GM10847 (cell line): ENCODE measurements around the gene LCN10.

Source experiments
- POLR2A ChIP-seq: IDR thresholded peaks from 2 replicates; pipeline ENCODE4 v1.6.1; 2011; ENCODE audit not compliant: insufficient read length; ENCODE audit errors: extremely low read depth

Gene LCN10

DNA sequence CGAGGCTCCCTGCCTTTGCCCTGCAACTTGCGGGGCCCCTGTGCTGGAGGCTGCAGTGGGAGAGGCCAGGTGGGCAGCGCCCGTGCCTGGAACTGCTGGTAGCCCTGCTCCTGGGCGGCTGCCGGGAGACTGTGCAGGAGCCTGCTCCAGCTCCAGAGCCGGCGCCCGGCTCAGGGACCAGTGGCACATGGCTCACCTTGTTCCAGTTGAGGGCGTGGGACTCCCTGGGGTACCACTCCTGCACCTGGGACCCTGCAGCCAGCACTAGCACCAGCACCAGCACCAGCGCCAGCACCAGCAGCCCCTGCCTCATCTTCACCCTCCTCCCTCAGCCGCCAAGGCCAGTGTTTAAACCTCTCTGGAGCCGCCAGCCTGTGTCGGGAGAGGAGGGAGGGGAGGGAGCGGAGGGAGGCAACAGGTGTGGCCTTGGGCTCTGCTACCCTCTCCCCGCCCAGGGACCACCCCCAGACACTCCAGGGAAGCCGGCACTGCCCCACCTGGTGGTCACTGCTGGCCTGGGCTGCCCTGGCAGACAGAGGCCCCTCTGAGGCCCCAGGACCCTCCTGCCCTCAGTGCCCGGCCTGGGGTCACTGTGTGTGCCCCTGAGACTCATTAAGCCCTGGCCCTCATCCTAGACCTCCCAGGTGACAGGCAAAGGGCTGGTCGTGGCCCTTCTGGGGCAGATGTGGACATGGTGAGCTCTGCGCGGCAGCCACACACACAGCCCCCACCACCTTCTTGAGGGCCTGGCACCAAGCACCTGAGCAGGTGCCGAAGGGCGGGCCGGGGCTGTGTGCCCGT is at the start of gene LCN10:
Gene LCN10 (minus strand): TSS at position 350 of the 801 bp plus-strand sequence. CDS start 37 bp downstream, at position 313.
- TF ChIP-seq POLR2A = no peak

DNA sequence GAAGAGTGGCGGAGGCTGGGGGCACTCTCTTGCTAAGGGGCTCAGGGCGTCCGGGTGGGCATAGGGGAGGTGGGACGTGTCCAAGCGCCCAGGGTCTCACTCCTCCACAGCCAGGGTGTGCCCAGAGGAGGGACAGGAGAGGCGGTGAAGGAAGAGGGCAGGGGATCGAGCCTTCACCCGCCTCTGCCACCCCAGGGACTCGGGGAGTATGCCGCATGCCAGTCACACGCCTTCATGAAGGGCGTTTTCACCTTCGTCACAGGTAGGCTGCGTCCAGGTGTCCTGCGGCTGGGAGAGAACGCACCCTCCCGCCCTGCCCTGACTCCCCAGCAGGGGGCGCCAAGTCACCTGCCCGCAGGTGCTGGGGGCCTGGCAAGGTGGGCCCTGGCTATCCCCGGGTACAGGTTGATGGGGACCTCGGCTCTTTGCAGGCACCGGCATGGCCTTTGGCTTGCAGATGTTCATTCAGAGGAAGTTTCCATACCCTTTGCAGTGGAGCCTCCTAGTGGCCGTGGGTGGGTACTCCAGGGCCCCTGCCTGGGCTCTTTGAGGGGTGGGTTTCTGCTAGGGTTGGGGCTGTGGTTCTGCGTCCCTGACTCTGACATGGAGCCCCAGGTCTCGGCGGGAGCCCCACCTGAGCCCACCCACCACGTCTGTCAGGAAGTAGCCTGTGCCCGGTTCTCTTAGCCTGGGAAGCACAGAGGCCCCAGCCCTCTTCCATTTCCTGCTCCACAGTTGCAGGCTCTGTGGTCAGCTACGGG is 49.0 kb upstream of the LCN10 start:
- TF ChIP-seq POLR2A = no peak

DNA sequence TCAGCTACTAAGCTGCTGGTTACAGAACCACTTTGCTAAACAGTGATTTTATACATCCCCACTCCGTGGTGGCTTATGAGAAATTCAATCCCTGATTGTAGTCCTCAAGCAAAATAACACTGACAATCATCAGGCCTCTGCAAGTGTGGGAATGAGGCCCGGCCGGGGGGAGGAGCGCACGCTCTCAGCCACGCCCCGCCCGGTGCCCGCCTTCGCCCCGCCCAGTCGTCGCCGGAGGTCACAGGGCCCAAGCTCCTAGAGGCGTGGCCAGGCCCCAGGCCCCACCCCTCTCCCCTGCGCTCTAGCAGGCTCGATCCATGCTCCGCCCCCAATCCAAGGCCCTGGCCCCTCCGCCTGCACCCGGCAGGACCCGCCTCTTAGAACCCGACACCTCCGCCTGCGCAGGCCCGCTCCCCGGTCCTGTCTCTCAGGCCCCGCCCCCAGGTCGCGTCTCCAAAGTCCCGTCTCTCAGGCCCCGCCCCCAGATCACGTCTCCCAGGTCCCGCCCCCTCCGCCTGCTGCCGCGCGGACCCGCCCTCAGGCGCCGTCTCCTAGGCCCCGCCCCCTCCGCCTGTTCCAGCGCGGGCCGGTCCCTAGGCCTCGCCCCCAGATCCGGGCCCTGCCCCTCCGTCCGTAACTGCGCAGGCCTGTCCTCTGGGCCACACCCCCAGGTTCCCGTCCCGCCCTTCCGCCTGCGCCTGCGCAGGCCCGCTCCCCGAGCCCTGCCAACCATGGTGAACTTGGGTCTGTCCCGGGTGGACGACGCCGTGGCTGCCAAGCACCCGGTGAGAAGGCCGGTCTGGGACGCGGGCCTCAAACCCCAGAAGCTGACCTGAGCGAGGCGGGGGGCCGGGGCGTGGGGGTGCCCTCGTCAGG is 48.1 kb upstream of the LCN10 start, which contains the start of gene TMEM141:
Gene TMEM141 (plus strand): TSS at position 705 of the 876 bp plus-strand sequence. CDS start 27 bp downstream, at position 732.
- TF ChIP-seq POLR2A = peak; percentile 84

DNA sequence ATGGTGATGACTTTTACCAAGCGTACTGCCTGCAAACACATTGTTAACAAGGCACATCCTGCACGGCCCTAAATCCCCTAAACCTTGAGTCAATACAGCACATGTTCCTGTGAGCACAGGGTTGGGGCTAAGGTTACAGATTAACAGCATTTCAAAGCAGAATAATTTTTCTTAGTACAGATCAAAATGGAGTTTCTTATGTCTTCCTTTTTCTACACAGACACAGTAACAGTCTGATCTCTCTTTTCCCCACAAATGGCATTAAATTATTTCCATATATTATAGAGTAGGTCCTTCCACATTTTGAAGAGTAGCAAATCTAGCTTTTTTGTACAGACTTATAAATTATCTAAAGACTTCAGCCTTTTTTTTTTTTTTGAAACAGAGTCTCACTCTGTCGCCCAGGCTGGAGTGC is 46.8 kb upstream of the LCN10 start:
- no peak for TF ChIP-seq POLR2A

DNA sequence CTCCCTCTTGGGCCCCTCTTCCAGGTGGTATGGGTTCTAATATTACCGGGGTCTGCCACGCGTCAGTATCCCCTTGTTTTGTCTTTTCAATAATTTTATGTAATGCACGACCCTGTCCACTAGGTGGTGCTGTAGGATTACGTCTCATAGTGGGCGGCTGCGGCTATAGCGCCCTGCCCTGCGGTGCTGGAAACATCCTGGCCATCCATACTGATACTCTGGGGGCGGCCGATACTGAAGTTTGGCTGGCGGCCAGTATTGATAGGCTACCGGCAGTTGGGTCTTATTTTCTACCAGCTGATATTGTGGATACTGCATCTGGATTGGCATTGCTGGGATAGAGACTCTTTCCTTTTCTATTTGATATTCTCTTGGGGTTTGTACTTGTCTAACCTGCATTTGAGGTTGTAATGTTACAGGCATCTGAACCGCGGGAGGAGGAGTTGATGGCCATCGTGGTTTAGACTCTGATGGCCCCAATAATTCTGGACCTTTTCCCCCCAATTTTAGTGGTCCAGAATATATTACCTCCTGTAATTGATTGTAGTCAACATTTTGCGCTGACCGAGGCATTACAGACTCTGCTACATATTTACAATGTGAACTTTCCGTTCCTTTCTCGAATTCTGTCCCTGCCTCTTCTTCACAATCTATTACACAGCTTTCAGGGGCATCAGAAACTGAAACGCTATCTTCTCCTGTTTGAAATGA is 45.1 kb upstream of the LCN10 start:
- no peak for TF ChIP-seq POLR2A

DNA sequence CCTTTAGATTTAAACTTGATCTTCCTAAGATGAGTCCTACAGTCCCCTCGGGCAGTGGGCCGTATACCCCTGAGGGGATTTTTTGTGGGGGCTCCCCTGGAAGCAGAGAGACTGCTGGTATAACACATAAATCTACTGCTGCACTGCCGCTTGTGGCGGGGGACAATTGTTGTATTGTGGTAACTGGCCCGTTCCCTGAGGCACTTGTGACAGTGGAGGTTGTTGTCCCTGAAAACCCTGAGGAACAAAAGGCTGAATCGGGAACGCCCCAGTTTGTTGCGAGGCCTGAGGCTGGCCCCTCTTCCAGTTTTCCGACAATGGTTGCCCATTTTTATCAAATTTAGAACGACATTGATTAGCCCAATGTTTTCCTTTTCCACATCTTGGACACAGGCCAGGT is 43.7 kb upstream of the LCN10 start:
- TF ChIP-seq POLR2A = no peak

DNA sequence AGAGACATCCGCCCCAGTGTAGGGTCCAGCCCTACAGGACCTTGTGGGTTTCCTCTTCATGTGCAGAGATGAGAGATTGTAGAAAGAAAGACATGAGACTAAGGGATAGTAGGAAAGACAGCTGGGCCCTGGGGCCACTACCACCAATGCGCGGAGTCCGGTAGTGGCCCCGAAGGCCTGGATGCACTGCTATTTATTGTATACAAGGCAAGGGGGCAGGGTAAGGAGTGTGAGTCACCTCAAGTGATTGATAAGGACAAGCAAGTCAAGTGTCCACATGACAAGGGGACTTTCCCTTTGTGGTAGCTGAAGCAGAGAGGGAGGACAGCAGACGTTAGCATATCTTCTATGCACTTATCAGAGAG is 42.2 kb upstream of the LCN10 start:
- TF ChIP-seq POLR2A = no peak

DNA sequence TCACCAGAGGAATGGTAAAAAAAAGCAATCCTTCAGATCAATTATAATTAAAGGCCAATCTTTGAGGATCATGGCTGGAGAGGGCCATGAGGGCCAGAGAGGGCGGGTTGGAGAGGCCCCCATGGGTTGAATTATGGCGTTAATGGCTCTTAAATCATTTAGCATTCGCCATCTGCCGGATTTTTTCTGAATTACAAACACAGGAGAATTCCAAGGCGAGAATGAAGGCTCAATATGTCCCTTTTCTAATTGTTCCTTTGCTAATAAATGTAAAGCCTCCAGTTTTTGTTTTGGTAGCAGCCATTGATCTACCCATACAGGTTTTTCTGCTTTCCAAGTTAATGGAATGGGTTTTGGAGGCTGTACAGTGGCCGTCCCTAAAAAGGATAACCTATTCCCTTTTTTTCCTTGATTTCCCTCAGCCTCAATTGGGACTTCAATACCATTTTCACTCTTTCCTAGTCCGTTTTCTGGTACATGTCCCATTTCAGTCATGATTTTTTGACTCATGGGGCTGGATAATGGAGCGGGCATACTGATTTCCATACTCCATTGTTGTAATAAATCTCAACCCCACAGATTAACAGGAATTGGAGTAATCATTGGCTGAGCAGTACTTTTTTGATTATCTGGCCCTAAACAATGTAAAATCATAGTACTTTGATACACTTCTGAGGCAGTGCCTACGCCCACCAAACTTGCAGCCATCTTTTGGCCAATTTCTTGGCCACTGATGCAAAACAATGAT is 41.7 kb upstream of the LCN10 start:
- no peak for TF ChIP-seq POLR2A

DNA sequence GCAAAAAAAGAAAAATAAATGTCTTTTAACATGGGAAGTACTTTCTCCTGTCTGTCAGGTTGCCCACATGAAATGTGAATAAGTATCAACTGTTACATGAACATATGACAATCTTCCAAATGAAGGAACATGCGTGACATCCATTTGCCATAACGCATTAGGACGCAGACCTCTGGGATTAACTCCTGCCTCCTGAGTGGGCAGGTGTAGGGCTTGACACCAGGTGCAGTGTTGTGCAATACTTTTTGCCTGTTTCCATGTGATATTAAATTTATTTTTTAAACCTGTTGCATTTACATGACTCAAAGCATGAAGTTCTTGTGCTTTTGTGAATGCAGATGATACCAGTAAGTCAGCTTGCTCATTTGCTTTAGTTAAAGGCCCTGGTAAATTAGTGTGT is 39.7 kb upstream of the LCN10 start:
- no peak for TF ChIP-seq POLR2A

DNA sequence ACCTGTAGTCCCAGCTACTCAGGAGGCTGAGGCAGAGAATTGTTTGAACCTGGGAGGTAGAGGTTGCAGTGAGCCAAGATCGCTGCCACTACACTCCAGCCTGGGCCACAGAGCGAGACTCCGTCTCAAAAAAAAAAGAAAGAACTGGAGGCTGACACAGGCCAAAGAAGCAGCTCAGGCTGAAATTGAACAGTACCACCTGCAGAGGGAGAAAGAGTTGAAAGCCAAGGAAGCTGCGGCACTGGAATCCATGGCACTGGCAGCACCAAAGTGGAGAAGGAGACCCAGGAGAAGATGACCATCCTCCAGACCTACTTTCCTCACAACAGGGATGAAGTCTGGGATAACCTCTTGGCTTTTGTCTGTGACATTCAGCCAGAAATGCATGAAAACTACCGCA is 37.1 kb upstream of the LCN10 start:
- TF ChIP-seq POLR2A = no peak

DNA sequence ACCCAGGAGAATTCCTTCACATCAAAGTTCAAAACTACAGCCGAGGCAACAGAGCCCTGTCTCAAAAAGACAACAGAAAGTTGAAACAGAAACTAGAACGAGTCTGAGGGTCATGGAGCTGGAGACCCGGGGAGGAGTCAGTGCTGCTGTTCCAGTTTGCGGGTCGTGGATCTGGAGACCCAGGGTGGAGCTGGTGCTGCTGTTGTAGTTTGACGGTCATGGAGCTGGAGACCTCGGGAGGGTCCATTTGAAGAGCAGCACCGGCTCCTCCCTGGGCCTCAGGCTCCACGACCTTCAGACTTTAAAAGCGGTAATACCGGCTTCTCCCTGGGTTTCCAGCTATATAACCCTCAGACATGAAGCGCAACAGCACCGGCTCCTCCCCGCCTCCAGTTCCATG is 34.6 kb upstream of the LCN10 start:
- no peak for TF ChIP-seq POLR2A

DNA sequence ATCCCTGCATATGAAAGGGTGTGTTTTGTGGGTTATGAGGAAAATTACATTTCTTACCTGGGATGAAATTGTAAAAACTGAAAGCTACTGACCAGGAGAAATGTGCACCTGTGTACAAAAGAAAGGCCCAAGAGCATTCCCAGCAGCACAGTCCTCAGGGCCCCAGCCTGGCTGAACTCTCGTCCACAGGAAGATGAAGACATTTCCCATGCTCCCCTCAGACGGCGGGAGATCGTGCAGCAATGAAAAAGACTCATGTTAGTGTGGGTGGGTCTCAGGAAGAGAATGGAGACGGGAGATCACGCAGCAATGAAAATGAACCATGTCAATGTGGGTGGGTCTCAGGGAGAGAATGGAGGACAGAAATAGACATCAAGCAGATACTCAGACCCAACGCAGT is 34.2 kb upstream of the LCN10 start:
- TF ChIP-seq POLR2A = no peak

DNA sequence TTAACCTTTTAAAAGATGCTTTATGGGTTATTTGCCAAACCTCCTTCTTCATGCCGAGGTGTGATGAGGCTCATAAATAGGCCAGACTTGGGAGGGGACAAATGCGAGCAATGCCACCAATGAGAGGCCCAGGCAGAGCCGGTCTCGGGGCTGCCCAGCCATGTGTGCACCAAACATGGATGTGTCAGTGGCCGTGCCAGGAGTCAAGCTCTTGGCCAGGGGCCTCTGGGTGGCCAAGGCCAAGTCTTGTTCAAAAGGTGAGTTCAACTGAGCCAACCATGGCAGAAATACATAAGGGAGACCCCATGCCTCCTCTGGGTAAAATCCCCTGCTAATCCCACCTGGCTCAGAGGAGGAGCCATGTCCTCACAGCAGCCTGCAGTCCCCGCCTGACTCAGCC is 32.5 kb upstream of the LCN10 start:
- no peak for TF ChIP-seq POLR2A

DNA sequence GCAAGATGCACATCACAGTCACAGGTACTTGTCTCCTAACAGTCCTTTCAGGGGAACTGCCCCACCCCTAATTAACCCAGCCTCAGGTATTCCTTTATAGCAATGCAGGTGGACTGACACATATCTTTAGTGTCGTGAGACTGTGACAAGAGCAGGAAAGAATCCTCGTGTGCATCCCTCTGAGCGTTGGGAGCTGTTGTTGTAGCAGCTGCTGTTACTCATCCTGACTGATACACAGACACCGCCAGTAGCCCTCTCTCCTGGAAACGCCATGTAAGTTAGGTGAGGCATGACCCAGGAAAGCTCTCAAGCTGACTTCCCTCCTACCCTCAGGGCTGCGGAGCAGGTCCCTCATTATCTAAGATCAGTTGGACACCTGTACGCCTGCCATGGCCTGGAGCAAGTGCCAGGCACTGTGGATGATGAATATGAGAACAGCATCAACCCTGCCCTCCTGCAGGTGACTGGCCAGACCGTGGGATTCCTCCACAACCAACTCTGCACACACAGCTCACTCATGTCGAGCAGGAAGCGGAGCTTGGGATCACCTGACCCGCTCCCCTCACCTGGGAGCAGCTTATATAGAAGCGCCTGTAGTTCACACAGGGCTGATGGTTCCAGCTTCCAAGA is 31.8 kb upstream of the LCN10 start:
- TF ChIP-seq POLR2A = no peak
